Measurements from ENCODE around the gene GPSM1. TPM values are rescaled to one million over a fixed set of nuclear protein-coding genes. Genes with fewer than 3 reads are reported as not detected.

The GPSM1 gene
- total and polyA plus RNA-seq, 9 of the 15 experiments (the other 6 are each of a cell fraction or from before 2014, with no cell fraction given), result 0.04 to 14.2 (median 3.1) TPM

- TF ChIP-seq RNF219 (CRISPR knock-in tag; IDR thresholded peaks at IDR 0.05) (no peak), SAFB (IDR thresholded peaks at IDR 0.05; ENCODE audit: borderline replicate concordance, low read depth, low read length) (no peak), PPARD (CRISPR knock-in tag; IDR thresholded peaks at IDR 0.05) (no peak), NFIX (CRISPR knock-in tag; IDR thresholded peaks at IDR 0.05; ENCODE audit: low read depth) (no peak), FOXA3 (CRISPR knock-in tag; conservative IDR thresholded peaks at IDR 0.05 in 1 of 2, IDR thresholded peaks at IDR 0.05 in 1 of 2) (no peak), MEF2A (IDR thresholded peaks at IDR 0.05; ENCODE audit: control insufficient read depth, low read depth, low read length) (no peak), MTA2 (IDR thresholded peaks at IDR 0.05; ENCODE audit: low read depth) (no peak), HMBOX1 (IDR thresholded peaks at IDR 0.05) (no peak), CREB1 (IDR thresholded peaks at IDR 0.05) (peak; percentile 76; the same call in 1 of the 2 replicates), CREB1 (CRISPR knock-in tag; IDR thresholded peaks at IDR 0.05) (no peak), HCFC1 (IDR thresholded peaks at IDR 0.05; ENCODE audit: low read depth, low read length) (peak; percentile 10; the same call in 1 of the 2 replicates), CHD2 (IDR thresholded peaks at IDR 0.05; ENCODE audit: low read depth, low read length) (no peak), POLR2AphosphoS5 (IDR thresholded peaks at IDR 0.05; ENCODE audit: control insufficient read depth, insufficient read depth, low read depth, low read length) (0 out of 2 replicates have a peak, but pooled peaks have one; percentile 26), YY1 (IDR thresholded peaks at IDR 0.05; ENCODE audit: borderline replicate concordance in 1 of 3, control insufficient read depth in 1 of 3, extremely low read depth in 1 of 3, insufficient read depth in 3 of 3, insufficient read length in 1 of 3, insufficient replicate concordance in 2 of 3, low read depth in 1 of 3, low read length in 2 of 3) (peak in 2 of 3 experiments; percentile 36 to 48), TAL1 (IDR thresholded peaks at IDR 0.05) (no peak), RHOXF2B (CRISPR knock-in tag; conservative IDR thresholded peaks at IDR 0.05) (no peak), PHF8 (IDR thresholded peaks at IDR 0.05; ENCODE audit: borderline replicate concordance, low read length) (peak; percentile 63; the same call in 1 of the 2 replicates), ZFX (CRISPR knock-in tag; IDR thresholded peaks at IDR 0.05) (peak; percentile 53), RBFOX2 (IDR thresholded peaks at IDR 0.05; ENCODE audit: low read depth, low read length) (peak; percentile 56), MCM7 (IDR thresholded peaks at IDR 0.05) (no peak), ERF (CRISPR knock-in tag; IDR thresholded peaks at IDR 0.05) (peak; percentile 82; the same call in 1 of the 2 replicates), RBM25 (IDR thresholded peaks at IDR 0.05; ENCODE audit: low read depth, low read length, severe bottlenecking) (no peak)
- TF ChIP-seq, protein P1, sequence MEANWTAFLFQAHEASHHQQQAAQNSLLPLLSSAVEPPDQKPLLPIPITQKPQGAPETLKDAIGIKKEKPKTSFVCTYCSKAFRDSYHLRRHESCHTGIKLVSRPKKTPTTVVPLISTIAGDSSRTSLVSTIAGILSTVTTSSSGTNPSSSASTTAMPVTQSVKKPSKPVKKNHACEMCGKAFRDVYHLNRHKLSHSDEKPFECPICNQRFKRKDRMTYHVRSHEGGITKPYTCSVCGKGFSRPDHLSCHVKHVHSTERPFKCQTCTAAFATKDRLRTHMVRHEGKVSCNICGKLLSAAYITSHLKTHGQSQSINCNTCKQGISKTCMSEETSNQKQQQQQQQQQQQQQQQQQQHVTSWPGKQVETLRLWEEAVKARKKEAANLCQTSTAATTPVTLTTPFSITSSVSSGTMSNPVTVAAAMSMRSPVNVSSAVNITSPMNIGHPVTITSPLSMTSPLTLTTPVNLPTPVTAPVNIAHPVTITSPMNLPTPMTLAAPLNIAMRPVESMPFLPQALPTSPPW (CRISPR knock-in tag; IDR thresholded peaks at IDR 0.05), result peak; percentile 96
- TF ChIP-seq, protein P2, sequence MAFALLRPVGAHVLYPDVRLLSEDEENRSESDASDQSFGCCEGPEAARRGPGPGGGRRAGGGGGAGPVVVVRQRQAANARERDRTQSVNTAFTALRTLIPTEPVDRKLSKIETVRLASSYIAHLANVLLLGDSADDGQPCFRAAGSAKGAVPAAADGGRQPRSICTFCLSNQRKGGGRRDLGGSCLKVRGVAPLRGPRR (CRISPR knock-in tag; IDR thresholded peaks at IDR 0.05), result no peak
Measured at GRCh38 chr9:136327304-136327974, at the start of gene GPSM1 (continued).

All from K562 (cell line).